ENCODE data around the gene GCN1.

The GCN1 gene

DNA sequence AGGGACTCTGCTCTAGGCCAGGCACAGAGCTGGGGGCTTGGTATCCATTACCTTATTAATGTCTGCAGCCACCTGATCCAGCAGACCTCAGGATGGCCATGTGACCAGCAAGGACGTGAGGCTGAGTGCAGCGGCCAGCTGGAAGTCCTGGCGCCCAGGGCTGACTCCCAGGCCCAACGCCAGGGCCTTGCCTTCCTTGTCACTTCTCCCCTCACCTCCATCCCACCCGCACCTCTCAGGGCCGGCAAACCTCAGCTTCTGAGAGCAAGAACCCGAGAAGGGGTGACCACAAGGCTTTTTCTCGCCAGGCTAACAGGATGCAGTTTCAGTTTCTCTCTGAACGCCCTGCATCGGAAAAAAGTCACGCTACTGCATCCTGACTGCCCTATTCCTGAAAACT lies 93.3 kb downstream of the GCN1 start:
- no peak for DNase-seq (ENCODE audit: low read depth in 1 of 2, low spot score in 1 of 2)
- H3K27ac ChIP-seq (replicated peaks): no peak overlapping the region
- no peak overlapping the region for H3K4me3 ChIP-seq (replicated peaks; ENCODE audit: insufficient read depth, low read length)
- TF ChIP-seq GABPA (IDR thresholded peaks at IDR 0.05; ENCODE audit: low read depth): no peak
- TF ChIP-seq, protein P1, sequence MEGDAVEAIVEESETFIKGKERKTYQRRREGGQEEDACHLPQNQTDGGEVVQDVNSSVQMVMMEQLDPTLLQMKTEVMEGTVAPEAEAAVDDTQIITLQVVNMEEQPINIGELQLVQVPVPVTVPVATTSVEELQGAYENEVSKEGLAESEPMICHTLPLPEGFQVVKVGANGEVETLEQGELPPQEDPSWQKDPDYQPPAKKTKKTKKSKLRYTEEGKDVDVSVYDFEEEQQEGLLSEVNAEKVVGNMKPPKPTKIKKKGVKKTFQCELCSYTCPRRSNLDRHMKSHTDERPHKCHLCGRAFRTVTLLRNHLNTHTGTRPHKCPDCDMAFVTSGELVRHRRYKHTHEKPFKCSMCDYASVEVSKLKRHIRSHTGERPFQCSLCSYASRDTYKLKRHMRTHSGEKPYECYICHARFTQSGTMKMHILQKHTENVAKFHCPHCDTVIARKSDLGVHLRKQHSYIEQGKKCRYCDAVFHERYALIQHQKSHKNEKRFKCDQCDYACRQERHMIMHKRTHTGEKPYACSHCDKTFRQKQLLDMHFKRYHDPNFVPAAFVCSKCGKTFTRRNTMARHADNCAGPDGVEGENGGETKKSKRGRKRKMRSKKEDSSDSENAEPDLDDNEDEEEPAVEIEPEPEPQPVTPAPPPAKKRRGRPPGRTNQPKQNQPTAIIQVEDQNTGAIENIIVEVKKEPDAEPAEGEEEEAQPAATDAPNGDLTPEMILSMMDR (IDR thresholded peaks at IDR 0.05; ENCODE audit: insufficient read depth, low read length): no peak
- no peak for TF ChIP-seq POLR2AphosphoS5 (IDR thresholded peaks at IDR 0.05; ENCODE audit: low read depth)
- no peak for TF ChIP-seq SPI1 (IDR thresholded peaks at IDR 0.05; ENCODE audit: borderline replicate concordance, low read depth)
- TF ChIP-seq, protein P2, sequence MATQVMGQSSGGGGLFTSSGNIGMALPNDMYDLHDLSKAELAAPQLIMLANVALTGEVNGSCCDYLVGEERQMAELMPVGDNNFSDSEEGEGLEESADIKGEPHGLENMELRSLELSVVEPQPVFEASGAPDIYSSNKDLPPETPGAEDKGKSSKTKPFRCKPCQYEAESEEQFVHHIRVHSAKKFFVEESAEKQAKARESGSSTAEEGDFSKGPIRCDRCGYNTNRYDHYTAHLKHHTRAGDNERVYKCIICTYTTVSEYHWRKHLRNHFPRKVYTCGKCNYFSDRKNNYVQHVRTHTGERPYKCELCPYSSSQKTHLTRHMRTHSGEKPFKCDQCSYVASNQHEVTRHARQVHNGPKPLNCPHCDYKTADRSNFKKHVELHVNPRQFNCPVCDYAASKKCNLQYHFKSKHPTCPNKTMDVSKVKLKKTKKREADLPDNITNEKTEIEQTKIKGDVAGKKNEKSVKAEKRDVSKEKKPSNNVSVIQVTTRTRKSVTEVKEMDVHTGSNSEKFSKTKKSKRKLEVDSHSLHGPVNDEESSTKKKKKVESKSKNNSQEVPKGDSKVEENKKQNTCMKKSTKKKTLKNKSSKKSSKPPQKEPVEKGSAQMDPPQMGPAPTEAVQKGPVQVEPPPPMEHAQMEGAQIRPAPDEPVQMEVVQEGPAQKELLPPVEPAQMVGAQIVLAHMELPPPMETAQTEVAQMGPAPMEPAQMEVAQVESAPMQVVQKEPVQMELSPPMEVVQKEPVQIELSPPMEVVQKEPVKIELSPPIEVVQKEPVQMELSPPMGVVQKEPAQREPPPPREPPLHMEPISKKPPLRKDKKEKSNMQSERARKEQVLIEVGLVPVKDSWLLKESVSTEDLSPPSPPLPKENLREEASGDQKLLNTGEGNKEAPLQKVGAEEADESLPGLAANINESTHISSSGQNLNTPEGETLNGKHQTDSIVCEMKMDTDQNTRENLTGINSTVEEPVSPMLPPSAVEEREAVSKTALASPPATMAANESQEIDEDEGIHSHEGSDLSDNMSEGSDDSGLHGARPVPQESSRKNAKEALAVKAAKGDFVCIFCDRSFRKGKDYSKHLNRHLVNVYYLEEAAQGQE (IDR thresholded peaks at IDR 0.05; ENCODE audit: insufficient replicate concordance, low read depth): no peak
- no peaks in the 10 kb centered on the region for H3K27me3 ChIP-seq (ENCODE audit: insufficient read depth, poor library complexity, severe bottlenecking)

DNA sequence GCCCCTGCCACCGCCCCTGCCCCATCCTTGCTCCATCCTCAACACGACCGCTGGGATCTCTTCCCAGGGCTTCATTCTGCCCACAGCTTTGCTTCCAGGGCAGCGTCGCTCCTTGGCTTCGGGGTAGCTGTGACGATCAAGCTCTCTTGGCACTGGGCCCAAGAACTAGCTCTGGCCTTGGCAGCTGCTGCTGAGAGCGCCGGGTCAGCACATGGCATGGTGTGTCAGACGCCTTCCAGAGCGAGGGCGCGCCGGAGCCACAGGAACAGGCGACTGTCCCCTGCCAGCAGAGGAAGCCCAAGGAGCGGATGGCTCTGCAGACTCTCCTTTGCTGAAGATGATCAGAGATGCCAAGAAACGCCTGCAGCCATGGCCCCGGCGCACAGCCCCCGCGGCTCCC lies 93.9 kb downstream of the GCN1 start:
- TF ChIP-seq SPI1 (IDR thresholded peaks at IDR 0.05; ENCODE audit: borderline replicate concordance, low read depth) (no peak), GABPA (IDR thresholded peaks at IDR 0.05; ENCODE audit: low read depth) (no peak), POLR2AphosphoS5 (IDR thresholded peaks at IDR 0.05; ENCODE audit: low read depth) (no peak)
- TF ChIP-seq, protein P1 (IDR thresholded peaks at IDR 0.05; ENCODE audit: insufficient read depth, low read length): no peak
- TF ChIP-seq, protein P2 (IDR thresholded peaks at IDR 0.05; ENCODE audit: insufficient replicate concordance, low read depth): no peak
- no peak overlapping the region for H3K27ac ChIP-seq (replicated peaks)
- no peak overlapping the region for H3K4me3 ChIP-seq (replicated peaks; ENCODE audit: insufficient read depth, low read length)
- no peak for DNase-seq (ENCODE audit: low read depth in 1 of 2, low spot score in 1 of 2)
- no peaks in the 10 kb centered on the region for H3K27me3 ChIP-seq (ENCODE audit: insufficient read depth, poor library complexity, severe bottlenecking)

DNA sequence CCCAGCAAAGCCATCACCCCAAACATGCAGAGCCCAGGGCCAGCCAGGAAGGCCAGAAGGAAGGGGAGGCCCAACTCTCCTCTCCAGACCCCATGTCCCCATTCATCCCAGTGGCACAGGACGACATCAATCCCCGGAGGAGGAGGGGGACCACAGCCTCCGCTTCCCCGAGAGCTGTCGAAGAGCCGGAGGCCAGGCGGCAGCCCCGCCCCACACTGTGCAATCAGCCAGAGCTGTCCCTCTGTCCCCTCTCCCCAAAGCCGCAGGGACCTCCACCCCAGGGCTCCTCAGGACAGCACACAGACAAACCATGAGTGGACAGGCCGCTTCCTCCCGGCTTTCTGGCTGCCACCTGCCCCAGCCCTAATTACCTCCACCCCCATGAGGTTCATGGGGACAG lies 94.8 kb downstream of the GCN1 start:
- H3K27ac ChIP-seq (replicated peaks): no peak overlapping the region
- no peaks in the 10 kb centered on the region for H3K27me3 ChIP-seq (ENCODE audit: insufficient read depth, poor library complexity, severe bottlenecking)
- DNase-seq (ENCODE audit: low read depth in 1 of 2, low spot score in 1 of 2): no peak
- TF ChIP-seq GABPA (IDR thresholded peaks at IDR 0.05; ENCODE audit: low read depth): no peak
- no peak for TF ChIP-seq SPI1 (IDR thresholded peaks at IDR 0.05; ENCODE audit: borderline replicate concordance, low read depth)
- TF ChIP-seq POLR2AphosphoS5 (IDR thresholded peaks at IDR 0.05; ENCODE audit: low read depth): no peak
- TF ChIP-seq, protein P2 (IDR thresholded peaks at IDR 0.05; ENCODE audit: insufficient replicate concordance, low read depth): no peak
- TF ChIP-seq, protein P1 (IDR thresholded peaks at IDR 0.05; ENCODE audit: insufficient read depth, low read length): no peak
- H3K4me3 ChIP-seq (replicated peaks; ENCODE audit: insufficient read depth, low read length): no peak overlapping the region

Data from HL-60 (cell line).